Spleen (tissue), 7 donors: ENCODE results near the gene CACNA2D1.

Experiments used
- CTCF ChIP-seq, 11 experiments: fragments of 200-600 bp in 7 of 11; fragments of 450-650 bp in 4 of 11; sonication (generic) in 4 of 11; IDR thresholded peaks in 8 of 11; conservative IDR thresholded peaks in 3 of 11; 1 replicate in 7 of 11; 2 replicates in 4 of 11; pipeline versions ENCODE4 v1.4.0 to v1.8.0; 2016 to 2021; ENCODE audit warnings: antibody characterized with exemption in 11 of 11, inconsistent platforms in 4 of 11, mild to moderate bottlenecking in 1 of 11
- POLR2AphosphoS5 ChIP-seq, 3 donors: sonication (generic); formaldehyde crosslinking; IDR thresholded peaks; one replicate each; pipeline ENCODE4 v1.5.1; 2017; ENCODE audit warnings: antibody characterized with exemption in 3 of 3
- donor health status: DM: no; HTN: no; CAD: no; lungs with moderate emphysema.
- donor health status: DM: no; HTN: no; CAD: no.
- donor health status: DM: no; HTN: no; CAD: no.

GRCh38 chr7:82373926-82374635, 69.5 kb downstream of the CACNA2D1 start:
- no peak for TF ChIP-seq CTCF (IDR thresholded peaks at IDR 0.05 in 8 of 11, conservative IDR thresholded peaks at IDR 0.05 in 3 of 11)
- TF ChIP-seq POLR2AphosphoS5 (IDR thresholded peaks at IDR 0.05) = no peak
